K562 (cell line): ENCODE data around the gene PKLR. TPM values are rescaled to one million over a fixed set of nuclear protein-coding genes. Genes with fewer than 3 reads are reported as not detected.

Experiments
- ARID1B ChIP-seq: fragments of 450-650 bp; IDR thresholded peaks from 2 replicates; pipeline ENCODE4 v1.6.1; 2016; ENCODE audit warnings: antibody characterized with exemption, mild to moderate bottlenecking, inconsistent platforms
- CREM ChIP-seq: IDR thresholded peaks from 2 replicates; pipeline ENCODE4 v1.6.1; 2014; ENCODE audit warnings: antibody characterized with exemption, low read depth
- FOXA3 ChIP-seq, 2 experiments: fragments of 450-650 bp in 1 of 2; sonication (generic) in 1 of 2; formaldehyde crosslinking; IDR thresholded peaks in 1 of 2; conservative IDR thresholded peaks in 1 of 2; 2 replicates each; pipeline versions ENCODE4 v1.4.0 to v1.8.0; 2020 to 2022; ENCODE audit warnings: mild to moderate bottlenecking in 2 of 2, missing genetic modification reagents in 1 of 2
- HCFC1 ChIP-seq: IDR thresholded peaks from 2 replicates; pipeline ENCODE4 v1.6.1; 2012; ENCODE audit warnings: low read depth, low read length, improper control_type of control experiment
- HDGF ChIP-seq: fragments of 450-650 bp; IDR thresholded peaks from 2 replicates; pipeline ENCODE4 v1.6.1; 2016
- KDM4B ChIP-seq, 2 experiments: fragments of 450-650 bp in 1 of 2; sonication (generic) in 1 of 2; IDR thresholded peaks; 2 replicates each; pipeline ENCODE4 v1.6.1; 2016 to 2017; ENCODE audit warnings: borderline replicate concordance in 2 of 2, antibody characterized with exemption in 1 of 2, low read depth in 1 of 2, mild to moderate bottlenecking in 1 of 2
- MAX ChIP-seq: sonication (generic); formaldehyde crosslinking; IDR thresholded peaks from 2 replicates; pipeline ENCODE4 v1.9.0; 2022; ENCODE audit warnings: mild to moderate bottlenecking, missing genetic modification reagents
- MCM7 ChIP-seq, 2 experiments: fragments of 450-650 bp; IDR thresholded peaks; 2 replicates each; pipeline ENCODE4 v1.6.1; 2016 to 2018
- MTA1 ChIP-seq: fragments of 450-650 bp; IDR thresholded peaks from 2 replicates; pipeline ENCODE4 v1.6.1; 2017; ENCODE audit warnings: borderline replicate concordance
- NBN ChIP-seq: fragments of 450-650 bp; IDR thresholded peaks from 2 replicates; pipeline ENCODE4 v1.6.1; 2016; ENCODE audit warnings: low read depth, mild to moderate bottlenecking
- NFIC ChIP-seq: fragments of 450-650 bp; IDR thresholded peaks from 2 replicates; pipeline ENCODE4 v1.6.1; 2017; ENCODE audit warnings: mild to moderate bottlenecking, inconsistent platforms
- NR1H2 ChIP-seq: sonication (generic); formaldehyde crosslinking; IDR thresholded peaks from 2 replicates; pipeline ENCODE4 v1.4.0; 2020; ENCODE audit warnings: mild to moderate bottlenecking, missing genetic modification reagents
- PHF20 ChIP-seq: fragments of 450-650 bp; IDR thresholded peaks from 2 replicates; pipeline ENCODE4 v1.6.1; 2018; ENCODE audit not compliant: partially characterized antibody
- RBM17 ChIP-seq: fragments of 200-400 bp; formaldehyde crosslinking; IDR thresholded peaks from 2 replicates; pipeline ENCODE4 v1.6.1; 2017; ENCODE audit warnings: low read depth, mild to moderate bottlenecking, low read length, borderline replicate concordance
- SIN3B ChIP-seq: fragments of 450-650 bp; IDR thresholded peaks from 2 replicates; pipeline ENCODE4 v1.6.1; 2017; ENCODE audit warnings: low read depth, mild to moderate bottlenecking, moderate library complexity
- SMAD4 ChIP-seq: fragments of 250-450 bp; sonication (Bioruptor Pico); conservative IDR thresholded peaks from 2 replicates; pipeline ENCODE4 v1.8.0; 2021; ENCODE audit warnings: inconsistent platforms, mild to moderate bottlenecking, moderate library complexity
- TFAP4 ChIP-seq: sonication (generic); formaldehyde crosslinking; IDR thresholded peaks from 2 replicates; pipeline ENCODE4 v1.8.0; 2022; ENCODE audit warnings: missing genetic modification reagents, mild to moderate bottlenecking, moderate library complexity, borderline replicate concordance
- ZBTB7A ChIP-seq: IDR thresholded peaks from 2 replicates; pipeline ENCODE4 v1.6.1; 2011; ENCODE audit warnings: low read depth, mild to moderate bottlenecking, low read length, moderate library complexity, borderline replicate concordance; ENCODE audit not compliant: control insufficient read depth
- ZNF143 ChIP-seq: sonication (generic); formaldehyde crosslinking; IDR thresholded peaks from 2 replicates; pipeline ENCODE4 v1.9.0; 2022; ENCODE audit warnings: mild to moderate bottlenecking, missing genetic modification reagents
- polyA plus RNA-seq, 8 experiments: library from polyadenylated mRNA; depleted of rRNA in 4 of 8; stranded (reverse) in 5 of 8; unstranded in 3 of 8; fragments of >200 nt; fragmentation: Nextera tagmentation in 2 of 8; fragmentation: Illumina TruSeq in 1 of 8; extraction: Ambion mirVana in 2 of 8; extraction: Trizol in 1 of 8; gene quantifications; 2 replicates each; pipeline versions ENCODE4 v1.2.1 to v1.2.3, GENCODE V29; 2011 to 2014; ENCODE audit warnings: inconsistent platforms in 1 of 8, missing spikeins in 1 of 8
- total RNA-seq, 7 experiments: library from RNA; depleted of rRNA in 6 of 7; stranded (reverse); fragments of >200 nt in 6 of 7; fragmentation: Illumina TruSeq in 2 of 7; extraction: Trizol in 2 of 7; gene quantifications; 2 replicates each; pipeline versions ENCODE4 v1.2.1 to v1.2.3, GENCODE V29; 2011 to 2021; ENCODE audit warnings: low replicate concordance in 1 of 7
- TF ChIP-seq, protein P1 (sequence below): sonication (generic); formaldehyde crosslinking; IDR thresholded peaks from 2 replicates; pipeline ENCODE4 v1.8.0; 2022; ENCODE audit warnings: missing genetic modification reagents, mild to moderate bottlenecking, borderline replicate concordance
- TF ChIP-seq, protein P2 (sequence below), 3 experiments: fragments of 200-800 bp in 1 of 3; sonication (Bioruptor generic) in 1 of 3; sonication (generic) in 1 of 3; formaldehyde crosslinking in 1 of 3; IDR thresholded peaks; 2 replicates each; pipeline versions ENCODE4 v1.6.1 to v1.8.0; 2016 to 2022; ENCODE audit warnings: mild to moderate bottlenecking in 2 of 3, missing compliant biosample characterization in 2 of 3, missing genetic modification characterization in 2 of 3, missing genetic modification reagents in 1 of 3

Gene PKLR
- total and polyA plus RNA-seq, 9 of the 15 experiments (the other 6 are each of a cell fraction or from before 2014, with no cell fraction given) = 10.7 to 78.4 (median 38.2) TPM

DNA sequence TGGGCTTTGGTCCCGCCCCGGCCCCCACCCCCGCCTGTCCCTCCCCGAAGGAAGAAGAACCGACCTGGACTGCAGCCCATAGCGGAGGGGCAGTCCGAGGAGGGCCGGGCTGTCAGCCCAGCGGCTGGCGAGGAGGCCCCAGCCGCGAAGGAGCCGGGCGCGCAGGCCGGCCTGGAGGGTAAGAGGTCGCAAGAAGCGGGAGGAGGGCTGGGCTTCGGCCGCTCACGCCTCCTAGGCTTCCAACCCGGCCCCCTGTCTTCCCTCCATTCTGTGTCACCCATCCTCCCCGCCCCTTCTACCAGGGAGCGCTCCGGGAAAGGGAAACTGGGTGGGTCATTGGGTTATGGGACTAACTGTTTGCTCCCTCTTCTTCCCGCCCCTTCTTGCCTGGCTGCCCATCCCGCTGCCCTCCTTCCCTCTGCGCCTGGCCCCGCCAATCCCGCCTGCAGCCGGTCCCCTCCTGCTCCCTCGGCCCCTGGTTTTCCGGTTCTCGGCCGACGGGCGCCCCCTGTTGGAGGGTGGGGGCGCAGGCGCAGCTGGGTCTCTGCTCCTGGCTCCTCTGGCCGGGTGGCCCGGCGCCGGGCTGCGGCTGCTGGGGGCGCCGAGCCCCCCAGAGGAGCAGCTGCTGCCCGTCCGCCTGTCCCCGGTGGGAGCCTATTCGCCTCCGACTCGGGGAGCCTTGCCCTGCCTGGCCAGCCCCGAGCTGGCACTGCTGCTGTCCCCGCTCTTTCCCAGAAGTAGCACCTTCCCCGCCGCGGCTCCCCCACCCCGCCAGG, 21.9 kb upstream of the PKLR start (continued):
- peak; percentile 78; the same call in 1 of the 2 replicates for TF ChIP-seq ZBTB7A
- peak; percentile 60 for TF ChIP-seq MAX (CRISPR knock-in tag)
- peak; percentile 69 for TF ChIP-seq SIN3B
- TF ChIP-seq SMAD4 (CRISPR knock-in tag) = peak; percentile 56
- TF ChIP-seq PHF20 = peak; percentile 51
- no peak for TF ChIP-seq HDGF
- TF ChIP-seq HCFC1 = peak; percentile 48
- peak; percentile 93 for TF ChIP-seq TFAP4
- 0 out of 2 replicates have a peak, but pooled peaks have one; percentile 35 for TF ChIP-seq MTA1
- TF ChIP-seq KDM4B (IDR thresholded peaks at IDR 0.05; ENCODE audit: borderline replicate concordance in 2 of 2, low read depth in 1 of 2) = 0 out of 4 replicates have a peak, but pooled peaks of 1 of the 2 experiments have one; percentile 51
- 0 out of 2 replicates have a peak, but pooled peaks have one; percentile 32 for TF ChIP-seq CREM
- TF ChIP-seq, protein P1, sequence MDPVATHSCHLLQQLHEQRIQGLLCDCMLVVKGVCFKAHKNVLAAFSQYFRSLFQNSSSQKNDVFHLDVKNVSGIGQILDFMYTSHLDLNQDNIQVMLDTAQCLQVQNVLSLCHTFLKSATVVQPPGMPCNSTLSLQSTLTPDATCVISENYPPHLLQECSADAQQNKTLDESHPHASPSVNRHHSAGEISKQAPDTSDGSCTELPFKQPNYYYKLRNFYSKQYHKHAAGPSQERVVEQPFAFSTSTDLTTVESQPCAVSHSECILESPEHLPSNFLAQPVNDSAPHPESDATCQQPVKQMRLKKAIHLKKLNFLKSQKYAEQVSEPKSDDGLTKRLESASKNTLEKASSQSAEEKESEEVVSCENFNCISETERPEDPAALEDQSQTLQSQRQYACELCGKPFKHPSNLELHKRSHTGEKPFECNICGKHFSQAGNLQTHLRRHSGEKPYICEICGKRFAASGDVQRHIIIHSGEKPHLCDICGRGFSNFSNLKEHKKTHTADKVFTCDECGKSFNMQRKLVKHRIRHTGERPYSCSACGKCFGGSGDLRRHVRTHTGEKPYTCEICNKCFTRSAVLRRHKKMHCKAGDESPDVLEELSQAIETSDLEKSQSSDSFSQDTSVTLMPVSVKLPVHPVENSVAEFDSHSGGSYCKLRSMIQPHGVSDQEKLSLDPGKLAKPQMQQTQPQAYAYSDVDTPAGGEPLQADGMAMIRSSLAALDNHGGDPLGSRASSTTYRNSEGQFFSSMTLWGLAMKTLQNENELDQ (CRISPR knock-in tag) = no peak
- peak; percentile 85; the same call in 1 of the 2 replicates for TF ChIP-seq NBN
- peak; percentile 50 for TF ChIP-seq ZNF143 (CRISPR knock-in tag)
- no peak for TF ChIP-seq MCM7 (IDR thresholded peaks at IDR 0.05)
- TF ChIP-seq ARID1B = peak; percentile 47
- TF ChIP-seq, protein P2, sequence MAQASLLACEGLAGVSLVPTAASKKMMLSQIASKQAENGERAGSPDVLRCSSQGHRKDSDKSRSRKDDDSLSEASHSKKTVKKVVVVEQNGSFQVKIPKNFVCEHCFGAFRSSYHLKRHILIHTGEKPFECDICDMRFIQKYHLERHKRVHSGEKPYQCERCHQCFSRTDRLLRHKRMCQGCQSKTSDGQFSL (CRISPR knock-in tag; IDR thresholded peaks at IDR 0.05) = peak; percentile 58; the same call in 1 of the 2 replicates
- TF ChIP-seq, protein P2 (tag; IDR thresholded peaks at IDR 0.05) = peak in 1 of 2 experiments; percentile 26; a peak in 1 of 4 replicates
- TF ChIP-seq NR1H2 (CRISPR knock-in tag) = no peak
- no peak for TF ChIP-seq RBM17
- TF ChIP-seq FOXA3 (CRISPR knock-in tag; conservative IDR thresholded peaks at IDR 0.05 in 1 of 2, IDR thresholded peaks at IDR 0.05 in 1 of 2) = no peak
- TF ChIP-seq NFIC = 0 out of 2 replicates have a peak, but pooled peaks have one; percentile 19
